Osteocyte (in vitro differentiated cells): Measurements from ENCODE around the gene OSBPL10. TPM values are rescaled to one million over a fixed set of nuclear protein-coding genes. Genes with fewer than 3 reads are reported as not detected.

Experiments
- DNase-seq: peaks from one replicate; pipeline ENCODE4 v3.0.0; 2021; ENCODE audit warnings: mixed read lengths; ENCODE audit not compliant: unreplicated experiment; ENCODE audit errors: extremely low spot score
- H3K27ac Mint-ChIP-seq: one replicate; pipeline ENCODE4 v1.8.0; 2021; ENCODE audit warnings: mild to moderate bottlenecking, mixed read lengths; ENCODE audit not compliant: unreplicated experiment
- H3K27me3 Mint-ChIP-seq: one replicate; pipeline ENCODE4 v1.8.0; 2021; ENCODE audit warnings: mixed read lengths; ENCODE audit not compliant: unreplicated experiment
- H3K36me3 Mint-ChIP-seq: one replicate; pipeline ENCODE4 v1.8.0; 2021; ENCODE audit warnings: mixed read lengths; ENCODE audit not compliant: unreplicated experiment
- H3K4me1 Mint-ChIP-seq: one replicate; pipeline ENCODE4 v1.8.0; 2021; ENCODE audit warnings: mixed read lengths; ENCODE audit not compliant: unreplicated experiment
- H3K4me3 Mint-ChIP-seq: one replicate; pipeline ENCODE4 v1.8.0; 2021; ENCODE audit warnings: mild to moderate bottlenecking, moderate library complexity, mixed read lengths; ENCODE audit not compliant: unreplicated experiment
- H3K9me3 Mint-ChIP-seq: one replicate; pipeline ENCODE4 v1.8.0; 2021; ENCODE audit warnings: mixed read lengths; ENCODE audit not compliant: unreplicated experiment
- CTCF ChIP-seq: fragments of 200-600 bp; sonication (generic); IDR thresholded peaks from 2 replicates; pipeline ENCODE4 v1.5.0; 2021; ENCODE audit warnings: antibody characterized with exemption, mild to moderate bottlenecking, moderate library complexity
- total RNA-seq: library from RNA; stranded (reverse); gene quantifications from 2 replicates; pipeline ENCODE4 v1.2.1, GENCODE V29; 2021

Gene OSBPL10
- total RNA-seq, 1 donor from 2014 or later = 21.7 TPM

- peaks cover 37% of the 10 kb centered on the region for H3K4me1 Mint-ChIP-seq
- no peak for DNase-seq
- H3K27ac Mint-ChIP-seq = no peak overlapping the region
- no peaks in the 10 kb centered on the region for H3K27me3 Mint-ChIP-seq
- H3K9me3 Mint-ChIP-seq = no peaks in the 10 kb centered on the region
- peaks cover 3% of the 10 kb centered on the region for H3K36me3 Mint-ChIP-seq
- no peak overlapping the region for H3K4me3 Mint-ChIP-seq
- TF ChIP-seq CTCF = no peak
Measured at GRCh38 chr3:31831591-31831990, 149.5 kb downstream of the OSBPL10 start.

- no peak for DNase-seq
- Mint-ChIP-seq H3K4me1 (peaks cover 20% of the 10 kb centered on the region), H3K9me3 (no peaks in the 10 kb centered on the region), H3K4me3 (no peak overlapping the region), H3K27ac (no peak overlapping the region), H3K36me3 (peaks cover 3% of the 10 kb centered on the region), H3K27me3 (no peaks in the 10 kb centered on the region)
- TF ChIP-seq CTCF = no peak
Measured at GRCh38 chr3:31829826-31830426, 151.1 kb downstream of the OSBPL10 start.

GRCh38 chr3:31829010-31829409 is 152.1 kb downstream of the OSBPL10 start:
- peaks cover 14% of the 10 kb centered on the region for H3K4me1 Mint-ChIP-seq
- H3K4me3 Mint-ChIP-seq = no peak overlapping the region
- no peak for TF ChIP-seq CTCF
- H3K36me3 Mint-ChIP-seq = peaks cover 3% of the 10 kb centered on the region
- DNase-seq = no peak
- H3K27ac Mint-ChIP-seq = no peak overlapping the region
- no peaks in the 10 kb centered on the region for H3K9me3 Mint-ChIP-seq
- no peaks in the 10 kb centered on the region for H3K27me3 Mint-ChIP-seq

- Mint-ChIP-seq H3K27me3 (no peaks in the 10 kb centered on the region), H3K27ac (no peak overlapping the region), H3K36me3 (peaks cover 3% of the 10 kb centered on the region), H3K4me3 (no peak overlapping the region), H3K9me3 (no peaks in the 10 kb centered on the region), H3K4me1 (peaks cover 8% of the 10 kb centered on the region)
- DNase-seq = no peak
- TF ChIP-seq CTCF = no peak
Measured at GRCh38 chr3:31828007-31828406, 153.1 kb downstream of the OSBPL10 start.

GRCh38 chr3:31823184-31823583 is 157.9 kb downstream of the OSBPL10 start:
- H3K9me3 Mint-ChIP-seq = no peaks in the 10 kb centered on the region
- no peaks in the 10 kb centered on the region for H3K36me3 Mint-ChIP-seq
- no peak overlapping the region for H3K27ac Mint-ChIP-seq
- H3K4me1 Mint-ChIP-seq = no peaks in the 10 kb centered on the region
- no peaks in the 10 kb centered on the region for H3K27me3 Mint-ChIP-seq
- no peak for DNase-seq
- no peak overlapping the region for H3K4me3 Mint-ChIP-seq
- TF ChIP-seq CTCF = no peak
